ENCODE data around the gene SEC23IP. TPM values are rescaled to one million over a fixed set of nuclear protein-coding genes. Genes with fewer than 3 reads are reported as not detected.

Gene SEC23IP
- total and polyA plus RNA-seq, 12 donors = 8.5 to 83.5 (median 36.9) TPM

DNA sequence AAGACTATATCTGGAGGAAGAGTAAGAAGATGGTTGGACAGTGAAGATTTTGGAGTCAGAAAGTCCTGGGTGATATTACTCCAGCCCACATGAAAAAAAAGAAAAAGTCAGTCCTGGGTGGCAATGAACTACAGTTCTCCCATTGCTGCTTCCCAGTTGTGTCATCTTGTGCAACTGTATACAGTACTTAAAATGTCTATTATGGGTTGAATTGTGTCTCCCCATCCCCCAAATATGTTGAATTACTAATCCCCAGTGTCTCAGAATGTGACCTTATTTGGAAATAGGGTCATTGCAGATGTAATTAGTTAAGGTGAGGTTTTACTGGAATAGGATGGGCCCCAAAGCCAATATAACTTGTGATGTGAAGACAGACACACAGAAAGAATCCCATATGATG lies 15.6 kb downstream of the SEC23IP start:
- no peak for TF ChIP-seq POLR2A (IDR thresholded peaks at IDR 0.05)
- TF ChIP-seq, protein P1, sequence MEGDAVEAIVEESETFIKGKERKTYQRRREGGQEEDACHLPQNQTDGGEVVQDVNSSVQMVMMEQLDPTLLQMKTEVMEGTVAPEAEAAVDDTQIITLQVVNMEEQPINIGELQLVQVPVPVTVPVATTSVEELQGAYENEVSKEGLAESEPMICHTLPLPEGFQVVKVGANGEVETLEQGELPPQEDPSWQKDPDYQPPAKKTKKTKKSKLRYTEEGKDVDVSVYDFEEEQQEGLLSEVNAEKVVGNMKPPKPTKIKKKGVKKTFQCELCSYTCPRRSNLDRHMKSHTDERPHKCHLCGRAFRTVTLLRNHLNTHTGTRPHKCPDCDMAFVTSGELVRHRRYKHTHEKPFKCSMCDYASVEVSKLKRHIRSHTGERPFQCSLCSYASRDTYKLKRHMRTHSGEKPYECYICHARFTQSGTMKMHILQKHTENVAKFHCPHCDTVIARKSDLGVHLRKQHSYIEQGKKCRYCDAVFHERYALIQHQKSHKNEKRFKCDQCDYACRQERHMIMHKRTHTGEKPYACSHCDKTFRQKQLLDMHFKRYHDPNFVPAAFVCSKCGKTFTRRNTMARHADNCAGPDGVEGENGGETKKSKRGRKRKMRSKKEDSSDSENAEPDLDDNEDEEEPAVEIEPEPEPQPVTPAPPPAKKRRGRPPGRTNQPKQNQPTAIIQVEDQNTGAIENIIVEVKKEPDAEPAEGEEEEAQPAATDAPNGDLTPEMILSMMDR (IDR thresholded peaks at IDR 0.05) = no peak
- H3K27ac ChIP-seq = no peak overlapping the region
- no peaks in the 10 kb centered on the region for H3K4me1 ChIP-seq (replicated peaks in 1 of 2)

DNA sequence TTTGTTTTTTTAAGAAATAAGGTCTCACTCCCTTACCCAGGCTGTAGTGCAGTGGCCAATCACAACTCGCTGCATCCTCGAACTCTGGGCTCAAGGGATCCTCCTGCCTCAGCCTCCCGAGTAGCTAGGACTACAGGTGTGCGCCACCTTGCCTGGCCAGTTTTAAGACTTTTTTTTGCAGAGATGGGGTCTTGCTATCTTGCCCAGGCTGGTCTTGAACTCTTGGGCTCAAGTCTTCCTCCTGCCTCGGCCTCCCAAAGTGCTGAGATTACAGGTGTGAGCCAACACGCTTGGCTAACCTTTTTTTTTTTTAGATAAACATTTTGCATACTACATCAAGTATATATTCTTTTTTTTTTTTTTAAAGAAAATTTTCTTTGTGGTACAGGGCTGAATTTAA lies 18.2 kb downstream of the SEC23IP start:
- Histone ChIP-seq H3K9me3 (replicated peaks in 1 of 3) (no peaks in the 10 kb centered on the region), H3K27me3 (no peaks in the 10 kb centered on the region), H3K27ac (no peak overlapping the region), H3K4me1 (replicated peaks in 1 of 2) (no peaks in the 10 kb centered on the region), H3K4me3 (no peak overlapping the region), H3K36me3 (replicated peaks in 1 of 2) (peaks cover 0 to 62% of the 10 kb centered on the region in 2 donors)
- no peak for TF ChIP-seq POLR2A (IDR thresholded peaks at IDR 0.05)
- TF ChIP-seq, protein P1 (IDR thresholded peaks at IDR 0.05) = no peak
- intact Hi-C loops (cut with DNase I) = no loop called here
- 95 to 98% (median 97%) methylated on average over 6 of the region's 6 CpGs for WGBS, 4 donors
- no peak for DNase-seq

More for the DNA sequence above, 15.6 kb downstream of the SEC23IP start:
- DNase-seq = no peak
- no peaks in the 10 kb centered on the region for H3K9me3 ChIP-seq (replicated peaks in 1 of 3)
- H3K27me3 ChIP-seq = no peaks in the 10 kb centered on the region
- H3K36me3 ChIP-seq (replicated peaks in 1 of 2) = peaks cover 0 to 71% of the 10 kb centered on the region in 2 donors
- intact Hi-C loops (cut with DNase I) = no loop called here
- no peak overlapping the region for H3K4me3 ChIP-seq

DNA sequence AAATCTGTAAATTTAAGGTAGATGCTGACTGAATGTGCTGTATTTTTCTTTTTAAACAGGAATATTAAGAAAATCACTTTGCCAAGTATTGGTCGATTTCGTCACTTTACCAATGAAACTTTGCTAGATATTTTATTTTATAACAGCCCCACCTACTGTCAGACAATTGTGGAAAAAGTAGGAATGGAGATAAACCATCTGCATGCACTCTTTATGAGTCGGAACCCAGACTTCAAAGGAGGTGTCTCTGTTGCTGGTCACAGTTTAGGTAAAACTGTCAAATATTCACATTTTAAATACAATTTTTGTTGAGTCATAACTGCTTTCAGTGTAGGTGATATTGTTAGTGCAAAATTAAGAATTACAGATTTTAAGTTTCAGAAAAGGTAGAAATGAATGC lies 25.2 kb downstream of the SEC23IP start:
- H3K27ac ChIP-seq = no peak overlapping the region
- H3K9me3 ChIP-seq (replicated peaks in 1 of 3) = no peaks in the 10 kb centered on the region
- DNase-seq = no peak
- peaks cover 0 to 73% of the 10 kb centered on the region in 2 donors for H3K36me3 ChIP-seq (replicated peaks in 1 of 2)
- no peaks in the 10 kb centered on the region for H3K4me1 ChIP-seq (replicated peaks in 1 of 2)
- H3K27me3 ChIP-seq = no peaks in the 10 kb centered on the region
- TF ChIP-seq, protein P1 (IDR thresholded peaks at IDR 0.05) = peak in 2 of 6 experiments; percentile 8 to 15
- TF ChIP-seq POLR2A (IDR thresholded peaks at IDR 0.05) = no peak
- no peak overlapping the region for H3K4me3 ChIP-seq
- WGBS, 4 donors = 63 to 72% (median 67%) methylated on average over 3 of the region's 3 CpGs
- intact Hi-C loops (cut with DNase I) = no loop called here

DNA sequence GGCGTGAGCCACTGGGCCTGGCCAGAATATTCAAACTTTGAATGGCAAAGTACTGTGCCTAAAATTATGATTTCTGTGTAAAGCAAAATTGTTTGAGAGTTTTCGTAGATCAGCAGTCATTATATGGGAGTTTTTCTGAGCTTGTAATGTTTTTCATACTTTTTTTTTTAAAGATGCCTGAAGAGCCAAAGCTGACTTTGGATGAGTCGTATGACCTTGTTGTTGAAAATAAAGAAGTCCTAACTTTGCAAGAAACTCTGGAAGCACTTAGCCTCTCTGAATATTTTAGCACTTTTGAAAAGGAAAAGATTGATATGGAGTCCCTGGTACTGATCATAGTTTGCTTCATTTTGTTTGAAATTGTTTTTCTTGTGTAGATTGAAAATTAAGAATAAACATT lies 26.7 kb downstream of the SEC23IP start:
- no peaks in the 10 kb centered on the region for H3K27me3 ChIP-seq
- 73 to 80% (median 78%) methylated on average over 3 of the region's 3 CpGs for WGBS, 4 donors
- intact Hi-C loops (cut with DNase I) = no loop called here
- no peaks in the 10 kb centered on the region for H3K9me3 ChIP-seq (replicated peaks in 1 of 3)
- H3K27ac ChIP-seq = no peak overlapping the region
- peaks cover 0 to 68% of the 10 kb centered on the region in 2 donors for H3K36me3 ChIP-seq (replicated peaks in 1 of 2)
- no peak for DNase-seq
- TF ChIP-seq, protein P1 (IDR thresholded peaks at IDR 0.05) = no peak
- no peak for TF ChIP-seq POLR2A (IDR thresholded peaks at IDR 0.05)
- H3K4me1 ChIP-seq (replicated peaks in 1 of 2) = no peaks in the 10 kb centered on the region
- no peak overlapping the region for H3K4me3 ChIP-seq
